Thyroid gland (tissue), 4 donors: ENCODE results near the gene PDZD8. TPM values are rescaled to one million over a fixed set of nuclear protein-coding genes. Genes with fewer than 3 reads are reported as not detected.

Experiments
- DNase-seq, 2 donors: peaks; one replicate each; pipeline ENCODE4 v3.0.0-alpha.2; 2019
- H3K27ac ChIP-seq, 3 donors: fragments of 200-600 bp; sonication (generic); 1 replicate in 2 of 3; 2 replicates in 1 of 3; pipeline ENCODE4 v1.5.1; 2016 to 2019; ENCODE audit warnings: mild to moderate bottlenecking in 1 of 3, moderate library complexity in 1 of 3
- H3K27me3 ChIP-seq: fragments of 200-600 bp; sonication (generic); one replicate; pipeline ENCODE4 v1.5.1; 2019
- H3K36me3 ChIP-seq, 2 donors: fragments of 200-600 bp; sonication (generic); one replicate each; pipeline ENCODE4 v1.5.1; 2016 to 2019
- H3K4me1 ChIP-seq, 2 donors: fragments of 200-600 bp; sonication (generic); one replicate each; pipeline ENCODE4 v1.5.1; 2017 to 2019
- H3K4me3 ChIP-seq, 3 donors: fragments of 200-600 bp; sonication (generic); replicated peaks in 1 of 3; 1 replicate in 2 of 3; 2 replicates in 1 of 3; pipeline ENCODE4 v1.5.1; 2016; ENCODE audit warnings: mild to moderate bottlenecking in 1 of 3
- H3K9me3 ChIP-seq: fragments of 200-600 bp; sonication (generic); one replicate; pipeline ENCODE4 v1.5.1; 2017
- CTCF ChIP-seq, 6 experiments: fragments of 200-600 bp in 3 of 6; fragments of 450-650 bp in 3 of 6; sonication (generic) in 3 of 6; IDR thresholded peaks; one replicate each; pipeline ENCODE4 v1.5.1; 2016 to 2019; ENCODE audit warnings: antibody characterized with exemption in 6 of 6, mild to moderate bottlenecking in 2 of 6, inconsistent platforms in 1 of 6, moderate library complexity in 1 of 6
- POLR2A ChIP-seq, 2 donors: fragments of 450-650 bp; IDR thresholded peaks; one replicate each; pipeline ENCODE4 v1.6.1; 2017; ENCODE audit warnings: antibody characterized with exemption in 2 of 2, mild to moderate bottlenecking in 2 of 2, moderate library complexity in 1 of 2
- WGBS, 2 donors: methylation state at CpG; one replicate each; pipeline ENCODE4 v1.1.5; 2017; 5-methylcytosine and 5-hydroxymethylcytosine counted together
- intact Hi-C: fragments of 100-400 bp; cut with DNase I; formaldehyde crosslinking; loops from one replicate; pipeline ENCODE4 v1.15.1; 2023
- total RNA-seq, 4 donors: library from RNA; depleted of rRNA; stranded (reverse); fragments of >200 nt; gene quantifications; one replicate each; pipeline ENCODE4 v1.2.3, GENCODE V29; 2016

The PDZD8 gene
- total RNA-seq, 4 donors from 2014 or later, result 31.3 to 49.0 (median 35.1) TPM

DNA sequence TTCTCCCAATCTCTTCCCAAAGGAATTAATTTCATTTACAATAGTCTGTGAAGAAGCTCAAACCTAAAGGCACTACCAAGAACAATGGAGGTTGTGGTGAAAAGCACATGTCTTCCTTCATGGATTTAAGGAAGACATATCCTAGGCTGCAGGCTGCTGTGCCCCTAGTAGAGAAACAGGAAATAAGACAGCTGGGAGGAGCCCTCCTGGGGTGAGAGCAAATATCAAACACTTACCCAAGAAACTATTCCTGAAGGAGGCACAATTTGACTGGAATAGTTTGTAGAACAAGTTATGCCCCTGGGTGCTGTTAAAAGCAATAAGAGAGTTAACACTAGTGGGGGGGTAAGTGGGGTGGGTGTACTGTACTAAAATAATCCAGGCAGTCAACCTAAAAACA, 30.1 kb downstream of the PDZD8 start:
- no peak for TF ChIP-seq CTCF (IDR thresholded peaks at IDR 0.05)
- intact Hi-C loops, result no loop called here
- no peaks in the 10 kb centered on the region for H3K27me3 ChIP-seq

DNA sequence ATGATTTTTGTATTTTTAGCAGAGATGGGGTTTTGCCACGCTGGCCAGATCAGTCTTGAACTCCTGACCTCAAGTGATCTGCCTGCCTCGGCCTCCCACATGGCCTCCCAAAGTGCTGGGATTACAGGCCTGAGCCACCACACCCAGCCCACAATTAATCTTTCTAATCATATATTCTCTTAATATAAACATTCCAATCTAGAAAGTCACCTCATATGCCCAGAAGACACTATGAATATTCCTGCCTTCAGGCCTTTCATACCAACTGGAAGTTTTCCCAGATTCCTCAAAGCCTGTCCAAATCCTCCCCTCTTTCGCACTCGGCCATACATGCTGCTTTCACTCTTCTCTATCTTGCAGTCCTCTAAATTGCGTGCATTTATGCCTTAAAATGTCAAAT, 32.6 kb downstream of the PDZD8 start:
- no peak for DNase-seq
- Histone ChIP-seq H3K4me3 (no peak overlapping the region), H3K4me1 (peaks cover 0 to 3% of the 10 kb centered on the region in 2 donors), H3K27ac (no peak overlapping the region), H3K27me3 (no peaks in the 10 kb centered on the region), H3K9me3 (no peaks in the 10 kb centered on the region), H3K36me3 (no peaks in the 10 kb centered on the region)
- TF ChIP-seq CTCF (IDR thresholded peaks at IDR 0.05) (no peak), POLR2A (IDR thresholded peaks at IDR 0.05) (no peak)
- intact Hi-C loops, result no loop called here
- 84 to 88% methylated on average over 5 of the region's 5 CpGs for WGBS, 2 donors

More for the DNA sequence above, 30.1 kb downstream of the PDZD8 start:
- no peaks in the 10 kb centered on the region for H3K9me3 ChIP-seq
- DNase-seq, result no peak
- no peak overlapping the region for H3K27ac ChIP-seq
- no peak overlapping the region for H3K4me3 ChIP-seq
- H3K4me1 ChIP-seq, result peaks cover 0 to 3% of the 10 kb centered on the region in 2 donors
- H3K36me3 ChIP-seq, result no peaks in the 10 kb centered on the region

- TF ChIP-seq POLR2A (IDR thresholded peaks at IDR 0.05) (no peak), CTCF (IDR thresholded peaks at IDR 0.05) (no peak)
- intact Hi-C loops, result no loop called here
- H3K27ac ChIP-seq, result no peak overlapping the region
- H3K9me3 ChIP-seq, result no peaks in the 10 kb centered on the region
- WGBS, 2 donors, result 93 to 94% methylated on average over 4 of the region's 4 CpGs
- DNase-seq, result no peak
- no peaks in the 10 kb centered on the region for H3K36me3 ChIP-seq
- no peak overlapping the region for H3K4me3 ChIP-seq
- no peaks in the 10 kb centered on the region for H3K27me3 ChIP-seq
- H3K4me1 ChIP-seq, result peaks cover 0 to 3% of the 10 kb centered on the region in 2 donors
Measured at GRCh38 chr10:117341061-117341460, 34.2 kb downstream of the PDZD8 start.

DNA sequence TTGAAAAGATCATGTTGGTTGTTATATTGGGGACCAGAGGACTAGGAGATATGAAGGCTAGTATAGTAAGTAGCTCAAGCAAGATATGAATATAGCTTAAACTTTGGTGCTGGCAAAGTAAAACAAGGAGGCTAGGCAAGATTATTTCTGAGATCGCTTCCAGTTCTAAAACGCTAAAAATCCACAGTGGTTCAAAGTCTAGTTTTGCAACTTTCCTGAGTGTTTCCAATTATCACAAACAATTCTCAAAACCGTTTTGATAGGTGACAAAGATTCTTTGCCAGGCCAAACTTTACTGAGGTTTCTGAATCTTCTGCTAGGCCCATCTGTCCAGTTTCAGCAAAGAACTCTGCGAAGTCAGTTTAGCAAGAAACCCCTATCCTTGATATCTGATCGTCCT, 35.3 kb downstream of the PDZD8 start:
- 96 to 97% methylated on average over 5 of the region's 5 CpGs for WGBS, 2 donors
- Histone ChIP-seq H3K9me3 (no peaks in the 10 kb centered on the region), H3K4me1 (peaks cover 0 to 3% of the 10 kb centered on the region in 2 donors), H3K27ac (no peak overlapping the region), H3K36me3 (no peaks in the 10 kb centered on the region), H3K4me3 (no peak overlapping the region), H3K27me3 (no peaks in the 10 kb centered on the region)
- intact Hi-C loops, result no loop called here
- DNase-seq, result no peak
- TF ChIP-seq CTCF (IDR thresholded peaks at IDR 0.05) (no peak), POLR2A (IDR thresholded peaks at IDR 0.05) (no peak)

DNA sequence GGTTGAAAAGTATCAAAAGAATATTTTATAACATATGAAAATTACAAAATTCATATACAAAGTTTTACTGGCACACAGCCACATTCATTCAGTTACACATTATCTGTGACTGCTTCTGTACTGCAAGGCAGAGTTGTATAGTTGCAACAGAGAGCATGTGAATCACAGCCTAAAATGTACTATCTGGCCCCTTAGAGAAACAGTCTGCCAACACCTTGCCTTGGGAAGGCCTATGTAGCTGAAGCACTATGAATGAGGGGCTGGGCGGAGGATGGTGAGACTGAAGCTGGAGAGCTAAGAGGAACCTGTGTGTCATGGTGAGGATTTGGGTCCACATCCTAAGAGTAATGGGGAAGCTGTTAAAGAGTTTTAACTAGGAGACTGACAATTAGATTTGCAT, 35.7 kb downstream of the PDZD8 start:
- TF ChIP-seq POLR2A (IDR thresholded peaks at IDR 0.05), result no peak
- no peak for TF ChIP-seq CTCF (IDR thresholded peaks at IDR 0.05)
- DNase-seq, result no peak
- no peaks in the 10 kb centered on the region for H3K27me3 ChIP-seq
- intact Hi-C loops, result no loop called here
- no peak overlapping the region for H3K4me3 ChIP-seq
- no peaks in the 10 kb centered on the region for H3K9me3 ChIP-seq
- peaks cover 0 to 3% of the 10 kb centered on the region in 2 donors for H3K4me1 ChIP-seq
- H3K27ac ChIP-seq, result no peak overlapping the region
- no peaks in the 10 kb centered on the region for H3K36me3 ChIP-seq
- WGBS, 2 donors, result 96 to 100% methylated on average over 1 of the region's 1 CpG
